PC-3 (cell line): ENCODE results near the gene HIRA.

Experiments used
- CTCF ChIP-seq: fragments of 300-600 bp; sonication (generic); conservative IDR thresholded peaks from 2 replicates; pipeline ENCODE4 v1.5.1; 2017; ENCODE audit warnings: antibody characterized with exemption, low read depth, mild to moderate bottlenecking, low read length
- EZH2 ChIP-seq: fragments of 300-600 bp; sonication (generic); IDR thresholded peaks from one replicate; pipeline ENCODE4 v1.6.1; 2017; ENCODE audit warnings: antibody characterized with exemption, mild to moderate bottlenecking, low read length; ENCODE audit not compliant: unreplicated experiment

- TF ChIP-seq CTCF (no peak), EZH2 (no peak)
Measured at GRCh38 chr22:19337137-19337536, 94.4 kb downstream of the HIRA start.
